ENCODE measurements around the gene NUP50.

The NUP50 gene

DNA sequence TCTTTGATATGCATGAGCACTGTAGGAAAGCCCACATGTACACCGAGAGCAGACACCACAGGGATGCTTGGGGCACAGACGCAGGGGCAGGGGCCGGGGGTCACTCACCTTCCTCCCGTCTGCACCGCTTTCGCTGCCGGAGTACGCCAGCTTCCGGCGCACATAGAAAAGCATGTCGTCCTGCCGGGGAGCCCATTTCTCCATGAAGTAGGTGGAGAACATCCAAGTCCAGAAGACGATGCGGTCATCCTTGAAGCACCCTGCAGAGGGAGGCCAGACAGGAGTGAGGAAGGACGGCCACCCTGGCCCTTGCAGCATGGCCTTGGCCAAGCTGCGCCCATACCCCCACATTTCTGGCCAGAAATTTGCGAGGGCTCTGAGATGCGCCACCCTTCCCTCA, 48.1 kb downstream of the NUP50 start:
- H2AK5ac ChIP-seq (ENCODE audit: low read length), result no peak overlapping the region
- H2BK120ac ChIP-seq (ENCODE audit: low read depth, low read length), result no peak overlapping the region
- peak overlapping the region; percentile 31 for H3K18ac ChIP-seq (ENCODE audit: low read length)
- no peaks in the 10 kb centered on the region for H3K79me2 ChIP-seq (ENCODE audit: control insufficient read depth, insufficient read depth, low read length)
- WGBS (ENCODE audit: extremely low coverage, insufficient coverage, low lambda C conversion rate), result no CpG with 5 or more reads among the region's 18 CpGs
- peaks cover 4% of the 10 kb centered on the region for H3K79me1 ChIP-seq (ENCODE audit: low read length)
- H3K4me3 ChIP-seq (ENCODE audit: low read length), result no peak overlapping the region
- peak overlapping the region; percentile 66 for H3K56ac ChIP-seq (ENCODE audit: low read length)
- DNase-seq, result no peak
- peak overlapping the region; percentile 27 for H3K9ac ChIP-seq (ENCODE audit: low read length)
- H3K4me1 ChIP-seq (ENCODE audit: control insufficient read depth, low read depth, low read length), result peaks cover 2% of the 10 kb centered on the region
- no peak overlapping the region for H2BK15ac ChIP-seq (replicated peaks; ENCODE audit: low read depth)
- peak overlapping the region; percentile 60 for H3K27ac ChIP-seq (ENCODE audit: low read depth, low read length)
- H3K4ac ChIP-seq (ENCODE audit: low read depth, low read length), result peak overlapping the region; percentile 25
- no peak overlapping the region for H4K5ac ChIP-seq (ENCODE audit: low read length)
- H4K8ac ChIP-seq (ENCODE audit: low read depth, low read length), result no peak overlapping the region
- no peak overlapping the region for H3K4me2 ChIP-seq (ENCODE audit: low read length)
- no peak overlapping the region for H3K23ac ChIP-seq (ENCODE audit: low read length)
- no peaks in the 10 kb centered on the region for H3K27me3 ChIP-seq (ENCODE audit: insufficient read depth, low read length, poor library complexity)
- no peak overlapping the region for H2BK5ac ChIP-seq (ENCODE audit: low read length)
- H3K36me3 ChIP-seq (ENCODE audit: control insufficient read depth, insufficient read depth, low read length), result no peaks in the 10 kb centered on the region

DNA sequence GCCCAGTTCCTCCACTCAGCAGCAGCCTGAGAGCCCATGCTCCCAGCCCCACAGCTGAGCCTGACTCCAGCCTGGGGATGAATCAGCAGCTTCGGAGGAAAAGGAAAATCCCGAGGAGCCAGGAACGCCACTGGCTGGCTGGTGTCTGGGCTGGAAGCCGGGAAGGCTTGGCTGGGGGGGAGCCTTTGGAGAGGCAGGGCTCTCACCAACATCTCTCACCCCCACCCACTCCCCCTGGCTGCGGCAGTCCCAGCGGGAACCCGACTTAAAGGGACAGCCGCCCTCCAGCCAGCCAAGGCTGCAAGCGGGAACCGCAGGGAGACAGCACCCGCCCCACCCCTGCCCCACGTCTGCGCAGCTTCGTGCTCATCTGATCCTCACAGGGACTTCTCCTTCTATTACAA, 48.6 kb downstream of the NUP50 start:
- H4K8ac ChIP-seq (ENCODE audit: low read depth, low read length), result no peak overlapping the region
- H2BK5ac ChIP-seq (ENCODE audit: low read length), result no peak overlapping the region
- no peak overlapping the region for H3K4ac ChIP-seq (ENCODE audit: low read depth, low read length)
- H4K5ac ChIP-seq (ENCODE audit: low read length), result no peak overlapping the region
- peaks cover 2% of the 10 kb centered on the region for H3K4me1 ChIP-seq (ENCODE audit: control insufficient read depth, low read depth, low read length)
- peak overlapping the region; percentile 60 for H3K27ac ChIP-seq (ENCODE audit: low read depth, low read length)
- no peak overlapping the region for H2AK5ac ChIP-seq (ENCODE audit: low read length)
- DNase-seq, result peak; percentile 88
- WGBS (ENCODE audit: extremely low coverage, insufficient coverage, low lambda C conversion rate), result no CpG with 5 or more reads among the region's 14 CpGs
- peak overlapping the region; percentile 31 for H3K18ac ChIP-seq (ENCODE audit: low read length)
- H3K79me2 ChIP-seq (ENCODE audit: control insufficient read depth, insufficient read depth, low read length), result no peaks in the 10 kb centered on the region
- H3K56ac ChIP-seq (ENCODE audit: low read length), result peak overlapping the region; percentile 66
- H3K36me3 ChIP-seq (ENCODE audit: control insufficient read depth, insufficient read depth, low read length), result no peaks in the 10 kb centered on the region
- no peak overlapping the region for H3K4me2 ChIP-seq (ENCODE audit: low read length)
- peaks cover 4% of the 10 kb centered on the region for H3K79me1 ChIP-seq (ENCODE audit: low read length)
- H3K4me3 ChIP-seq (ENCODE audit: low read length), result no peak overlapping the region
- H3K9ac ChIP-seq (ENCODE audit: low read length), result peak overlapping the region; percentile 27
- no peak overlapping the region for H3K23ac ChIP-seq (ENCODE audit: low read length)
- no peak overlapping the region for H2BK15ac ChIP-seq (replicated peaks; ENCODE audit: low read depth)
- H3K27me3 ChIP-seq (ENCODE audit: insufficient read depth, low read length, poor library complexity), result no peaks in the 10 kb centered on the region
- H2BK120ac ChIP-seq (ENCODE audit: low read depth, low read length), result no peak overlapping the region

- DNase-seq, result no peak
- Histone ChIP-seq H3K36me3 (ENCODE audit: control insufficient read depth, insufficient read depth, low read length) (no peaks in the 10 kb centered on the region), H3K27me3 (ENCODE audit: insufficient read depth, low read length, poor library complexity) (no peaks in the 10 kb centered on the region), H3K79me1 (ENCODE audit: low read length) (peaks cover 6% of the 10 kb centered on the region), H2AK5ac (ENCODE audit: low read length) (no peak overlapping the region), H2BK120ac (ENCODE audit: low read depth, low read length) (no peak overlapping the region), H4K8ac (ENCODE audit: low read depth, low read length) (no peak overlapping the region), H3K18ac (ENCODE audit: low read length) (no peak overlapping the region), H3K4me2 (ENCODE audit: low read length) (no peak overlapping the region), H4K5ac (ENCODE audit: low read length) (no peak overlapping the region), H3K4me1 (ENCODE audit: control insufficient read depth, low read depth, low read length) (peaks cover 2% of the 10 kb centered on the region), H3K23ac (ENCODE audit: low read length) (no peak overlapping the region), H3K27ac (ENCODE audit: low read depth, low read length) (no peak overlapping the region), H3K56ac (ENCODE audit: low read length) (peak overlapping the region; percentile 51), H3K4ac (ENCODE audit: low read depth, low read length) (no peak overlapping the region), H2BK15ac (replicated peaks; ENCODE audit: low read depth) (no peak overlapping the region), H2BK5ac (ENCODE audit: low read length) (peak overlapping the region; percentile 14), H3K4me3 (ENCODE audit: low read length) (no peak overlapping the region), H3K9ac (ENCODE audit: low read length) (peak overlapping the region; percentile 34), H3K79me2 (ENCODE audit: control insufficient read depth, insufficient read depth, low read length) (no peaks in the 10 kb centered on the region)
- WGBS (ENCODE audit: extremely low coverage, insufficient coverage, low lambda C conversion rate), result no CpG with 5 or more reads among the region's 22 CpGs
Measured at GRCh38 chr22:45212992-45213751, 49.4 kb downstream of the NUP50 start.

DNA sequence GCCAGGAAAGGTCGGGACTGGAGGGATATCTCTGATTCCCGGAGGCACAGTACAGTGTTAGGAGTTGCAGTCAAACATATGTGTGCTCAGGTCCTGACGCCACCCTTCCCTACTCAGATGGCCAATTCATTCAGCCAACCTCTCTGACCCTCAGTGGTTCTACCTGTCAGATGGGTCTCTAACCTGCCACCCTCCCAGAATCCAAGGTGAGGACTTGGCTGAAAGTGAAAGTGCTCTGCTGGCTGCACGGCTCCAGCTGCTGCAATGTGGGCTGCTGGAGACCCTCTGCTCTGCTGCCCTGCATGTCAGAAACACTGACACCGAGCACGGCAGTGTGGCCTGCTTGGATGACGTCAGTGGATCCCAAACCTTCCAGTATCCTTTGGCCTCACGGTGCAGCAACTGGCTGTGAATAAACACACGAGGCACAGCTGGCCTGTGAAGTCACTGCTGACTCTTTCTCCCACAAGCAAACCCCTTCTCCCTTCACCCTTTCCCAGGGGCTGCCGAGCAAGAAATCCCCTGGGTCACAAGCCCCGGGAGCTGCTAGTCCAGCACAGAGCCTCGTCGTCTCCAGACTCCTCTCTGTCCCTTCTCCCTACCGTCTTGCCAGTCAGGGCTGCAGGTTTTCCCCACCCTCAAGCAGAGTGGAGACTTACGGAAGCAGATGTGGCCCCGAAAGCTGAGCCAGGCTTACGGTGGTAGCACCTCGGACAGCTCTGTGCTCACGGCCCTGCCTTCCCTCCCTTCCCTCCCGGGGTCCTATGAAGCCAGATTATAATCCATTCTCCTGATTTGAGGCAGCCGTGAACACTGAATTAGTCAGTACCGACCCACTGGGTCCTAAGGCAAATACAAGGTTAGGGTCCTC, 52.6 kb downstream of the NUP50 start:
- H3K4me3 ChIP-seq (ENCODE audit: low read length), result no peak overlapping the region
- WGBS (ENCODE audit: extremely low coverage, insufficient coverage, low lambda C conversion rate), result no CpG with 5 or more reads among the region's 22 CpGs

DNA sequence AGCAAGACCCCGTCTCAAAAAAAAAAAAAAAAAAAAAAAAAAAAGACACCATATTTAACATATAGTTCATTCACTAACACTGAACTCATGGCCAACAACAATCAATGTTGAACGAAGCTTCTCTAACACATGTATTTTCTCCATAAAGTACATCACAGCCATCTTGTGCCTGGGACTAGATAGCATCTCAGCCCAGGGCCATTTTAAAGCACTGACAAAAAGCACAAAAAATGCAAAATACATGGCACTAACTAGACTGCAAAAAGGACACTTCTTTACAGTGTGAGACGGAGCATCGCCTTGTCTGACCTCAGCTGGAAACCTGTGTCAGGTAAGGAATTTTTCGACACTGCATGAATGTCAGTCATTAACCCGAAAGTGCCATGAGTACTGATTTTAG, 53.6 kb downstream of the NUP50 start:
- H3K4ac ChIP-seq (ENCODE audit: low read depth, low read length), result no peak overlapping the region
- no peak overlapping the region for H3K4me2 ChIP-seq (ENCODE audit: low read length)
- no peak overlapping the region for H4K8ac ChIP-seq (ENCODE audit: low read depth, low read length)
- no peak overlapping the region for H2AK5ac ChIP-seq (ENCODE audit: low read length)
- no peaks in the 10 kb centered on the region for H3K79me2 ChIP-seq (ENCODE audit: control insufficient read depth, insufficient read depth, low read length)
- H3K18ac ChIP-seq (ENCODE audit: low read length), result no peak overlapping the region
- H2BK120ac ChIP-seq (ENCODE audit: low read depth, low read length), result no peak overlapping the region
- no peak overlapping the region for H3K23ac ChIP-seq (ENCODE audit: low read length)
- no peak overlapping the region for H3K9ac ChIP-seq (ENCODE audit: low read length)
- DNase-seq, result no peak
- no peak overlapping the region for H2BK5ac ChIP-seq (ENCODE audit: low read length)
- no CpG with 5 or more reads among the region's 6 CpGs for WGBS (ENCODE audit: extremely low coverage, insufficient coverage, low lambda C conversion rate)
- H2BK15ac ChIP-seq (replicated peaks; ENCODE audit: low read depth), result no peak overlapping the region
- no peak overlapping the region for H3K56ac ChIP-seq (ENCODE audit: low read length)
- H3K27ac ChIP-seq (ENCODE audit: low read depth, low read length), result no peak overlapping the region
- H3K4me3 ChIP-seq (ENCODE audit: low read length), result no peak overlapping the region
- H3K27me3 ChIP-seq (ENCODE audit: insufficient read depth, low read length, poor library complexity), result no peaks in the 10 kb centered on the region
- H3K4me1 ChIP-seq (ENCODE audit: control insufficient read depth, low read depth, low read length), result peaks cover 3% of the 10 kb centered on the region
- H4K5ac ChIP-seq (ENCODE audit: low read length), result no peak overlapping the region
- H3K79me1 ChIP-seq (ENCODE audit: low read length), result peaks cover 8% of the 10 kb centered on the region
- no peaks in the 10 kb centered on the region for H3K36me3 ChIP-seq (ENCODE audit: control insufficient read depth, insufficient read depth, low read length)

More for the DNA sequence above, 52.6 kb downstream of the NUP50 start:
- Histone ChIP-seq H3K23ac (ENCODE audit: low read length) (peak overlapping the region; percentile 36), H3K36me3 (ENCODE audit: control insufficient read depth, insufficient read depth, low read length) (no peaks in the 10 kb centered on the region), H3K18ac (ENCODE audit: low read length) (no peak overlapping the region), H3K27ac (ENCODE audit: low read depth, low read length) (no peak overlapping the region), H4K8ac (ENCODE audit: low read depth, low read length) (no peak overlapping the region), H3K9ac (ENCODE audit: low read length) (no peak overlapping the region), H3K56ac (ENCODE audit: low read length) (no peak overlapping the region), H2BK5ac (ENCODE audit: low read length) (no peak overlapping the region), H3K27me3 (ENCODE audit: insufficient read depth, low read length, poor library complexity) (no peaks in the 10 kb centered on the region), H2BK120ac (ENCODE audit: low read depth, low read length) (no peak overlapping the region), H3K4ac (ENCODE audit: low read depth, low read length) (no peak overlapping the region), H3K79me1 (ENCODE audit: low read length) (peaks cover 8% of the 10 kb centered on the region), H3K4me1 (ENCODE audit: control insufficient read depth, low read depth, low read length) (peaks cover 3% of the 10 kb centered on the region), H2BK15ac (replicated peaks; ENCODE audit: low read depth) (no peak overlapping the region), H4K5ac (ENCODE audit: low read length) (no peak overlapping the region), H3K79me2 (ENCODE audit: control insufficient read depth, insufficient read depth, low read length) (no peaks in the 10 kb centered on the region), H2AK5ac (ENCODE audit: low read length) (no peak overlapping the region), H3K4me2 (ENCODE audit: low read length) (no peak overlapping the region)
- DNase-seq, result peak; percentile 75

Data from mesendoderm (in vitro differentiated cells).